ENCODE data around the gene FLACC1. TPM values are rescaled to one million over a fixed set of nuclear protein-coding genes. Genes with fewer than 3 reads are reported as not detected.
A peak's percentile ranks its signal among the peaks of the same experiment; 100 is the strongest.

The FLACC1 gene
- total and polyA plus RNA-seq, 2 experiments from 2014 or later: 1.4 to 2.3 TPM

- Histone ChIP-seq H3K36me3 (ENCODE audit: low read depth) (peaks cover 2% of the 10 kb centered on the region; the same call in 1 of the 2 replicates), H3K9me2 (ENCODE audit: insufficient read depth) (no peaks in the 10 kb centered on the region), H2AFZ (no peak overlapping the region), H4K20me1 (ENCODE audit: insufficient read depth) (no peaks in the 10 kb centered on the region), H3K9ac (no peak overlapping the region), H3F3A (ENCODE audit: insufficient read depth) (peaks cover 13% of the 10 kb centered on the region; the same call in 1 of the 2 replicates), H3K9me3 (ENCODE audit: low read depth) (no peaks in the 10 kb centered on the region), H3K4me3 (no peak overlapping the region), H3K4me1 (ENCODE audit: insufficient read depth) (peaks cover 31% of the 10 kb centered on the region), H3K27me3 (replicated peaks; ENCODE audit: insufficient read depth) (no peaks in the 10 kb centered on the region), H3K27ac (no peak overlapping the region), H3K79me2 (ENCODE audit: insufficient read depth) (peaks cover 54% of the 10 kb centered on the region), H3K4me2 (ENCODE audit: unreplicated experiment) (peak overlapping the region; percentile 4)
- 86 to 91% methylated on average over 6 of the region's 6 CpGs for WGBS, 2 experiments (ENCODE audit: low coverage in 1 of 2, low lambda C conversion rate in 2 of 2, missing lambda C conversion rate in 2 of 2)
- TF ChIP-seq EZH2 (IDR thresholded peaks at IDR 0.05; ENCODE audit: insufficient read depth, poor library complexity, severe bottlenecking): no peak
- no peak for TF ChIP-seq EZH2phosphoT487 (IDR thresholded peaks at IDR 0.05; ENCODE audit: insufficient read depth, low read depth)
- in situ Hi-C loops (cut with MboI): no loop called here
- peak; percentile 35 for DNase-seq
Observed at GRCh38 chr2:201402651-201403562, 45.8 kb upstream of the FLACC1 start.

DNA sequence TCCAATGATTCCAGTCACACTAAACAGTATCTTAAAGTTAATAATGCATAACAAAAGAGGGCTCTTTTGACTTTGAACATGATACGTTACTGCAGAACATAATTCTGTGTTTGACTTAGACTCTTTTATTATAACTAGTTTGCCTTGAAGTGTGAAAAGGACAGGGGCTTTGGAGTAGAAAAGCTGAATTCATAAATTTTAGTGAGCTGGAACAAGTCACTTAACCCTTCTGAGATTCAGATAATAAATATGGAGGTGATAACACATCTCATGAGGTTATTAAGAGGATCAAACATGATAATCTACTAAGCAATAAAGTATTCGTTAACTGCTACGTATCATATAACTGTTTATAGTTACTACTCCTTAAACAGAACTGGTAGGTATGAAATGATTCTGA, 44.7 kb upstream of the FLACC1 start:
- TF ChIP-seq EZH2phosphoT487 (IDR thresholded peaks at IDR 0.05; ENCODE audit: insufficient read depth, low read depth) (no peak), EZH2 (IDR thresholded peaks at IDR 0.05; ENCODE audit: insufficient read depth, poor library complexity, severe bottlenecking) (no peak)
- Histone ChIP-seq H3K27me3 (replicated peaks; ENCODE audit: insufficient read depth) (no peaks in the 10 kb centered on the region), H3K27ac (no peak overlapping the region), H3K9me3 (ENCODE audit: low read depth) (no peaks in the 10 kb centered on the region), H3K79me2 (ENCODE audit: insufficient read depth) (peaks cover 46% of the 10 kb centered on the region), H4K20me1 (ENCODE audit: insufficient read depth) (no peaks in the 10 kb centered on the region), H3K4me3 (no peak overlapping the region), H2AFZ (no peak overlapping the region), H3K4me2 (ENCODE audit: unreplicated experiment) (no peak overlapping the region), H3K4me1 (ENCODE audit: insufficient read depth) (peaks cover 29% of the 10 kb centered on the region), H3K9me2 (ENCODE audit: insufficient read depth) (no peaks in the 10 kb centered on the region), H3F3A (ENCODE audit: insufficient read depth) (peaks cover 13% of the 10 kb centered on the region; the same call in 1 of the 2 replicates), H3K36me3 (ENCODE audit: low read depth) (peaks cover 13% of the 10 kb centered on the region), H3K9ac (no peak overlapping the region)
- in situ Hi-C loops (cut with MboI): no loop called here
- WGBS, 2 experiments (ENCODE audit: low coverage in 1 of 2, low lambda C conversion rate in 2 of 2, missing lambda C conversion rate in 2 of 2): 98% methylated on average over 3 of the region's 3 CpGs
- no peak for DNase-seq

- Histone ChIP-seq H3K9me2 (ENCODE audit: insufficient read depth) (no peaks in the 10 kb centered on the region), H3K4me3 (no peak overlapping the region), H3K79me2 (ENCODE audit: insufficient read depth) (peaks cover 5% of the 10 kb centered on the region; the same call in 1 of the 2 replicates), H4K20me1 (ENCODE audit: insufficient read depth) (no peaks in the 10 kb centered on the region), H3K36me3 (ENCODE audit: low read depth) (peaks cover 54% of the 10 kb centered on the region), H3K4me2 (ENCODE audit: unreplicated experiment) (no peak overlapping the region), H3K9ac (no peak overlapping the region), H3K27ac (no peak overlapping the region), H3F3A (ENCODE audit: insufficient read depth) (no peaks in the 10 kb centered on the region), H3K27me3 (replicated peaks; ENCODE audit: insufficient read depth) (no peaks in the 10 kb centered on the region), H3K9me3 (ENCODE audit: low read depth) (no peaks in the 10 kb centered on the region), H2AFZ (no peak overlapping the region), H3K4me1 (ENCODE audit: insufficient read depth) (no peaks in the 10 kb centered on the region)
- TF ChIP-seq EZH2 (IDR thresholded peaks at IDR 0.05; ENCODE audit: insufficient read depth, poor library complexity, severe bottlenecking): no peak
- no peak for TF ChIP-seq EZH2phosphoT487 (IDR thresholded peaks at IDR 0.05; ENCODE audit: insufficient read depth, low read depth)
- in situ Hi-C loops (cut with MboI): no loop called here
- WGBS, 2 experiments (ENCODE audit: low coverage in 1 of 2, low lambda C conversion rate in 2 of 2, missing lambda C conversion rate in 2 of 2): 82 to 85% methylated on average over 8 of the region's 8 CpGs
- no peak for DNase-seq
Observed at GRCh38 chr2:201396595-201396994, 39.5 kb upstream of the FLACC1 start.

DNA sequence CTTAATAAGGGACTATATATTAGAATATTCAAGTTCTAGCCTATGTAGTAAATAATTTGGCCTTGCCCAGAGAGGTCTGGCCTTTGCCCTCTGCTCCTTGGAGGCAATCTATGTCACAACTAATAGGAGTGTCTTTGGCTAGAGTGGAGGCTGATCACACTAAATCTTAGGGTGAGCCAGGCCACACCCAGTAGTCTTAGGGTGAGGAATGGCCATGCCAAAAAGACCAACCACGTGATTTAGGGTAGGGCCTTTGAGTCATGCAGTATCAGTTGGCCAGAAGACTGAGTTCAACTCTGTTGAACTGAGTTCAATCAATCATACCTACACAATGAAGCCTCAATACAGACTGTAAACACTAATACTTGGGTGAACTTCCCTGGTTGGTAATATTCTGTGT, 26.0 kb upstream of the FLACC1 start:
- H2AFZ ChIP-seq: no peak overlapping the region
- in situ Hi-C loops (cut with MboI): no loop called here
- no peaks in the 10 kb centered on the region for H3K4me1 ChIP-seq (ENCODE audit: insufficient read depth)
- H4K20me1 ChIP-seq (ENCODE audit: insufficient read depth): no peaks in the 10 kb centered on the region
- peaks cover 74% of the 10 kb centered on the region for H3K36me3 ChIP-seq (ENCODE audit: low read depth)
- no peak overlapping the region for H3K27ac ChIP-seq
- H3K79me2 ChIP-seq (ENCODE audit: insufficient read depth): no peaks in the 10 kb centered on the region
- DNase-seq: no peak
- no peak overlapping the region for H3K4me3 ChIP-seq
- WGBS, 2 experiments (ENCODE audit: low coverage in 1 of 2, low lambda C conversion rate in 2 of 2, missing lambda C conversion rate in 2 of 2): 13 to 17% methylated on average over 1 of the region's 1 CpG
- H3K9me3 ChIP-seq (ENCODE audit: low read depth): no peaks in the 10 kb centered on the region
- TF ChIP-seq EZH2 (IDR thresholded peaks at IDR 0.05; ENCODE audit: insufficient read depth, poor library complexity, severe bottlenecking): no peak
- no peak for TF ChIP-seq EZH2phosphoT487 (IDR thresholded peaks at IDR 0.05; ENCODE audit: insufficient read depth, low read depth)
- no peaks in the 10 kb centered on the region for H3K9me2 ChIP-seq (ENCODE audit: insufficient read depth)
- no peak overlapping the region for H3K9ac ChIP-seq
- no peaks in the 10 kb centered on the region for H3F3A ChIP-seq (ENCODE audit: insufficient read depth)
- H3K4me2 ChIP-seq (ENCODE audit: unreplicated experiment): no peak overlapping the region
- H3K27me3 ChIP-seq (replicated peaks; ENCODE audit: insufficient read depth): no peaks in the 10 kb centered on the region
